ENCODE results near the gene NFIL3. TPM values are rescaled to one million over a fixed set of nuclear protein-coding genes. Genes with fewer than 3 reads are reported as not detected.

The NFIL3 gene, protein sequence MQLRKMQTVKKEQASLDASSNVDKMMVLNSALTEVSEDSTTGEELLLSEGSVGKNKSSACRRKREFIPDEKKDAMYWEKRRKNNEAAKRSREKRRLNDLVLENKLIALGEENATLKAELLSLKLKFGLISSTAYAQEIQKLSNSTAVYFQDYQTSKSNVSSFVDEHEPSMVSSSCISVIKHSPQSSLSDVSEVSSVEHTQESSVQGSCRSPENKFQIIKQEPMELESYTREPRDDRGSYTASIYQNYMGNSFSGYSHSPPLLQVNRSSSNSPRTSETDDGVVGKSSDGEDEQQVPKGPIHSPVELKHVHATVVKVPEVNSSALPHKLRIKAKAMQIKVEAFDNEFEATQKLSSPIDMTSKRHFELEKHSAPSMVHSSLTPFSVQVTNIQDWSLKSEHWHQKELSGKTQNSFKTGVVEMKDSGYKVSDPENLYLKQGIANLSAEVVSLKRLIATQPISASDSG
- total RNA-seq (ENCODE audit: low replicate concordance): 4.7 and 27.3 TPM in 2 replicates

GRCh38 chr9:91423785-91424402 is at the start of gene NFIL3:
NFIL3 (minus strand) TSS chr9:91423832; CDS start chr9:91410734, 13,098 bp downstream.

DNA sequence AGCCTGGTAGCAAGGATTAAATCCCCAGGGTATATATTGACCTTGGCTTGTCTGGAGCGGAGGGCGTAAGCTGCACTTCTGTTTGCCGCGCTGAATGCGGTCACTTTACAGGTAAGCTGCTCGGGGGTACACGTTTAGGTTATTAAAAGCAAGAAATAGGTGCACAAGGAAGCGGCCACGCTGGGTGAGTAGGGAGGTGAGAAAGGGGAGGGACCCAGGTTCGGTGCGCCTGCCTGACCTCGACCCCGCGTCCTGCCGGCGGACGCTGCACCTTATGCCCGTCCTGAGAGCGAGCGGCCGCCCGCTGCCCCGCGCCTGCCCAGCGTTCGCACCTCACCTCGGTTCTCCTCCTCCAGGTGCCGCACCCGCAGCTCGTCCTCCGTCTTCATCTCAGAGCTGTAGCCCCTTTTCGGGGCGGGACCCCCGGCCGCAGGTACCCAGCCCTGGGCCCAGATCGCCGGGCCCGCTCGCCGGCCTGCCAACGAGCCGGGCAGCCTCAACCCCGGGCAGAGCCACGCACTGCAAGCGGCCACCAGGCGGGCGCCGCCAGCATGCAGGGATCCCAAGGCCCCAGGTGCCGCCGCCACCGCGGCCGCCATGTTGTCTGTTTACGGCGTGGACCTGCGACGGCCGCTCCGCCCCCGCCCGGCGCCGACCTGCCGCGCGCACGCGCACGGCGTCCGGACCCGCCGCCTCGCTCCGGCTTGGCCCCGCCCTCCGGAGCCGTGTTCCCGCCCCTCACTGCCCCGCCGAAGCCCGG is 62.2 kb downstream of the NFIL3 start, which contains the start of gene AUH:
TSS of gene AUH (minus strand) at position 628 of the 760 bp plus-strand sequence. CDS start at position 599, 29 bp downstream.

Other genes with a start within 250 kb of the NFIL3 start
- 11.4 and 21.4 TPM in 2 replicates for gene AUH, start 61.9 kb downstream of the NFIL3 start, total RNA-seq (ENCODE audit: low replicate concordance)

All from smooth muscle cell of the coronary artery (primary cell).